AG10803 (cell line): ENCODE data around the gene ENTPD3.
"Not testable (repeated sequence)": the region's sequence is repeated elsewhere in the genome, so short reads cannot be mapped to it uniquely, and the experiment has no call there.

Source experiments
- DNase-seq: peaks from one replicate; pipeline ENCODE4 v3.0.0; 2010; ENCODE audit warnings: low read depth
- H3K4me3 ChIP-seq: 2 replicates; pipeline ENCODE4 v1.5.1; 2011; ENCODE audit warnings: mild to moderate bottlenecking, low read length, control low read depth
- CTCF ChIP-seq: conservative IDR thresholded peaks from 2 replicates; pipeline ENCODE4 v1.5.1; 2011; ENCODE audit warnings: mild to moderate bottlenecking, low read length, control low read depth, inconsistent platforms

ENTPD3 gene

GRCh38 chr3:40458473-40458872, 71.5 kb downstream of the ENTPD3 start:
- no peak for DNase-seq
- peak overlapping the region; percentile 93 for H3K4me3 ChIP-seq
- TF ChIP-seq CTCF: no peak

GRCh38 chr3:40460481-40460880, 73.5 kb downstream of the ENTPD3 start:
- H3K4me3 ChIP-seq, DNase-seq: not testable (repeated sequence)

- no peak for TF ChIP-seq CTCF
- no peak overlapping the region for H3K4me3 ChIP-seq
- no peak for DNase-seq
Observed at GRCh38 chr3:40461161-40461560, 74.2 kb downstream of the ENTPD3 start.

- DNase-seq: not testable (repeated sequence)
Observed at GRCh38 chr3:40462838-40463237, 75.9 kb downstream of the ENTPD3 start.

GRCh38 chr3:40463579-40463978, 76.6 kb downstream of the ENTPD3 start:
- DNase-seq: no peak
- no peak for TF ChIP-seq CTCF
- no peak overlapping the region for H3K4me3 ChIP-seq

More at GRCh38 chr3:40462838-40463237, 75.9 kb downstream of the ENTPD3 start:
- not testable (repeated sequence) for H3K4me3 ChIP-seq

- no peak for DNase-seq
- TF ChIP-seq CTCF: no peak
- H3K4me3 ChIP-seq: no peak overlapping the region
Observed at GRCh38 chr3:40464339-40465110, 77.5 kb downstream of the ENTPD3 start.

- TF ChIP-seq CTCF: no peak
Observed at GRCh38 chr3:40465111-40465407, 78.1 kb downstream of the ENTPD3 start.

GRCh38 chr3:40465456-40465855, 78.5 kb downstream of the ENTPD3 start:
- no peak for TF ChIP-seq CTCF
- DNase-seq: no peak

More at GRCh38 chr3:40465111-40465407, 78.1 kb downstream of the ENTPD3 start:
- no peak for DNase-seq
- H3K4me3 ChIP-seq: no peak overlapping the region

More at GRCh38 chr3:40465456-40465855, 78.5 kb downstream of the ENTPD3 start:
- no peak overlapping the region for H3K4me3 ChIP-seq
